ENCODE measurements around the gene PI16. TPM values are rescaled to one million over a fixed set of nuclear protein-coding genes. Genes with fewer than 3 reads are reported as not detected.

The PI16 gene
- total RNA-seq: 1 to 10 TPM in 1 of 2 donors, under 1 TPM in 1; 0.30 to 1.7 TPM

GRCh38 chr6:36954262-36954931, at the start of gene PI16:
Gene PI16 (plus strand): TSS chr6:36954738. CDS start chr6:36954761, 23 bp downstream.
- DNase-seq (ENCODE audit: low spot score in 2 of 2) (no peak), ATAC-seq (peak; percentile 36 to 83)
- H3K27ac Mint-ChIP-seq: peak within 1 kb of the TSS; percentile 49 to 75
- no peaks in the 10 kb centered on the region for H3K36me3 Mint-ChIP-seq
- H3K9me3 Mint-ChIP-seq: no peaks in the 10 kb centered on the region

- no peaks in the 10 kb centered on the region for H3K9me3 Mint-ChIP-seq
- H3K27ac Mint-ChIP-seq: no peak overlapping the region
- ATAC-seq: no peak
- DNase-seq (ENCODE audit: low spot score in 2 of 2): no peak
- peaks cover 7 to 12% of the 10 kb centered on the region in 2 donors for H3K36me3 Mint-ChIP-seq
Observed at GRCh38 chr6:36904851-36905393, 49.6 kb upstream of the PI16 start.

GRCh38 chr6:36906539-36907325, 47.8 kb upstream of the PI16 start:
- peaks cover 7 to 12% of the 10 kb centered on the region in 2 donors for H3K36me3 Mint-ChIP-seq
- no peak overlapping the region for H3K27ac Mint-ChIP-seq
- no peak for DNase-seq (ENCODE audit: low spot score in 2 of 2)
- H3K9me3 Mint-ChIP-seq: no peaks in the 10 kb centered on the region
- ATAC-seq: no peak

- ATAC-seq (no peak), DNase-seq (ENCODE audit: low spot score in 2 of 2) (no peak)
- Mint-ChIP-seq H3K27ac (no peak overlapping the region), H3K36me3 (peaks cover 7 to 8% of the 10 kb centered on the region in 2 donors), H3K9me3 (no peaks in the 10 kb centered on the region)
Observed at GRCh38 chr6:36907781-36908180, 46.8 kb upstream of the PI16 start.

GRCh38 chr6:36908747-36909146, 45.8 kb upstream of the PI16 start:
- ATAC-seq (no peak), DNase-seq (ENCODE audit: low spot score in 2 of 2) (no peak)
- Mint-ChIP-seq H3K27ac (no peak overlapping the region), H3K9me3 (no peaks in the 10 kb centered on the region), H3K36me3 (peaks cover 7 to 8% of the 10 kb centered on the region in 2 donors)

- H3K27ac Mint-ChIP-seq: peak overlapping the region; percentile 64 to 96
- H3K9me3 Mint-ChIP-seq: no peaks in the 10 kb centered on the region
- ATAC-seq: peak; percentile 55 to 63
- peaks cover 18 to 19% of the 10 kb centered on the region in 2 donors for H3K36me3 Mint-ChIP-seq
- peak in 1 of 2 donors; percentile 30 for DNase-seq (ENCODE audit: low spot score in 2 of 2)
Observed at GRCh38 chr6:36912030-36912454, 42.5 kb upstream of the PI16 start.

GRCh38 chr6:36912586-36912985, 42.0 kb upstream of the PI16 start:
- ATAC-seq: peak; percentile 93 to 94
- Mint-ChIP-seq H3K9me3 (no peaks in the 10 kb centered on the region), H3K27ac (peak overlapping the region; percentile 64 to 96), H3K36me3 (peaks cover 18 to 19% of the 10 kb centered on the region in 2 donors)
- peak; percentile 60 to 61 for DNase-seq (ENCODE audit: low spot score in 2 of 2)

- peak overlapping the region; percentile 64 to 96 for H3K27ac Mint-ChIP-seq
- H3K36me3 Mint-ChIP-seq: peaks cover 18 to 19% of the 10 kb centered on the region in 2 donors
- ATAC-seq (no peak), DNase-seq (ENCODE audit: low spot score in 2 of 2) (no peak)
- H3K9me3 Mint-ChIP-seq: no peaks in the 10 kb centered on the region
Observed at GRCh38 chr6:36913082-36913481, 41.5 kb upstream of the PI16 start.

- ATAC-seq: no peak
Observed at GRCh38 chr6:36914227-36914794, 40.2 kb upstream of the PI16 start.

GRCh38 chr6:36915599-36915998, 38.9 kb upstream of the PI16 start:
- peak overlapping the region in 1 of 2 donors; percentile 38 for H3K27ac Mint-ChIP-seq
- DNase-seq (ENCODE audit: low spot score in 2 of 2): no peak
- no peaks in the 10 kb centered on the region for H3K9me3 Mint-ChIP-seq
- ATAC-seq: no peak
- H3K36me3 Mint-ChIP-seq: peaks cover 19% of the 10 kb centered on the region in 2 donors

More at GRCh38 chr6:36914227-36914794, 40.2 kb upstream of the PI16 start:
- Mint-ChIP-seq H3K27ac (peak overlapping the region in 1 of 2 donors; percentile 64), H3K9me3 (no peaks in the 10 kb centered on the region), H3K36me3 (peaks cover 18 to 19% of the 10 kb centered on the region in 2 donors)
- no peak for DNase-seq (ENCODE audit: low spot score in 2 of 2)

- Mint-ChIP-seq H3K9me3 (no peaks in the 10 kb centered on the region), H3K27ac (peak overlapping the region in 1 of 2 donors; percentile 38), H3K36me3 (peaks cover 19 to 24% of the 10 kb centered on the region in 2 donors)
- ATAC-seq (no peak), DNase-seq (ENCODE audit: low spot score in 2 of 2) (no peak)
Observed at GRCh38 chr6:36916126-36916525, 38.4 kb upstream of the PI16 start.

GRCh38 chr6:36917541-36918193, 36.9 kb upstream of the PI16 start:
- ATAC-seq (no peak), DNase-seq (ENCODE audit: low spot score in 2 of 2) (no peak)
- Mint-ChIP-seq H3K9me3 (no peaks in the 10 kb centered on the region), H3K36me3 (peaks cover 19 to 26% of the 10 kb centered on the region in 2 donors), H3K27ac (no peak overlapping the region)

GRCh38 chr6:36920049-36920448, 34.5 kb upstream of the PI16 start:
- no peaks in the 10 kb centered on the region for H3K9me3 Mint-ChIP-seq
- ATAC-seq (no peak), DNase-seq (ENCODE audit: low spot score in 2 of 2) (no peak)
- H3K27ac Mint-ChIP-seq: no peak overlapping the region
- peaks cover 9 to 14% of the 10 kb centered on the region in 2 donors for H3K36me3 Mint-ChIP-seq

GRCh38 chr6:36920546-36920945, 34.0 kb upstream of the PI16 start:
- no peak overlapping the region for H3K27ac Mint-ChIP-seq
- ATAC-seq (no peak), DNase-seq (ENCODE audit: low spot score in 2 of 2) (no peak)
- H3K9me3 Mint-ChIP-seq: no peaks in the 10 kb centered on the region
- peaks cover 8 to 14% of the 10 kb centered on the region in 2 donors for H3K36me3 Mint-ChIP-seq

GRCh38 chr6:36924131-36924530, 30.4 kb upstream of the PI16 start:
- peak in 1 of 2 donors; percentile 43 for ATAC-seq
- Mint-ChIP-seq H3K27ac (peak overlapping the region in 1 of 2 donors; percentile 50), H3K36me3 (peaks cover 0 to 13% of the 10 kb centered on the region in 2 donors), H3K9me3 (no peaks in the 10 kb centered on the region)
- DNase-seq (ENCODE audit: low spot score in 2 of 2): no peak

- H3K27ac Mint-ChIP-seq: peak overlapping the region in 1 of 2 donors; percentile 72
- H3K9me3 Mint-ChIP-seq: no peaks in the 10 kb centered on the region
- DNase-seq (ENCODE audit: low spot score in 2 of 2) (no peak), ATAC-seq (no peak)
- H3K36me3 Mint-ChIP-seq: peaks cover 0 to 13% of the 10 kb centered on the region in 2 donors
Observed at GRCh38 chr6:36924778-36925374, 29.7 kb upstream of the PI16 start.

Measured in activated naive CD4-positive, alpha-beta T cell treated with anti-CD3 and anti-CD28 coated beads, Interleukin-2, amount 50 U/mL, for 72 hours (primary cell).